ENCODE results near the gene MPZL3. TPM values are rescaled to one million over a fixed set of nuclear protein-coding genes. Genes with fewer than 3 reads are reported as not detected.

Gene MPZL3
- total RNA-seq, 6 donors from 2014 or later = 2.3 to 27.7 (median 10.4) TPM

GRCh38 chr11:118236170-118236569 is 16.0 kb downstream of the MPZL3 start:
- Histone ChIP-seq H3K27ac (peak overlapping the region in 1 of 4 donors; percentile 18), H3K9me3 (no peaks in the 10 kb centered on the region), H3K36me3 (peaks cover 0 to 15% (median 1%) of the 10 kb centered on the region in 4 donors), H3K4me3 (no peak overlapping the region), H3K27me3 (no peaks in the 10 kb centered on the region), H3K4me1 (peaks cover 27 to 39% (median 30%) of the 10 kb centered on the region in 4 donors)
- 58 to 63% methylated on average over 2 of the region's 2 CpGs for WGBS, 2 donors
- no peak for TF ChIP-seq POLR2A (IDR thresholded peaks at IDR 0.05)
- TF ChIP-seq EP300 (IDR thresholded peaks at IDR 0.05) = no peak
- TF ChIP-seq POLR2AphosphoS5 (IDR thresholded peaks at IDR 0.05) = no peak
- TF ChIP-seq CTCF (IDR thresholded peaks at IDR 0.05) = no peak
- ATAC-seq (ENCODE audit: low FRiP score in 2 of 2) = no peak
- no peak for DNase-seq

- H3K27ac ChIP-seq = no peak overlapping the region
- 94 to 95% methylated on average over 5 of the region's 5 CpGs for WGBS, 2 donors
- H3K27me3 ChIP-seq = no peaks in the 10 kb centered on the region
- H3K4me3 ChIP-seq = no peak overlapping the region
- peaks cover 14 to 26% (median 22%) of the 10 kb centered on the region in 4 donors for H3K4me1 ChIP-seq
- no peak for ATAC-seq (ENCODE audit: low FRiP score in 2 of 2)
- TF ChIP-seq POLR2A (IDR thresholded peaks at IDR 0.05) = no peak
- no peak for TF ChIP-seq CTCF (IDR thresholded peaks at IDR 0.05)
- no peak for TF ChIP-seq EP300 (IDR thresholded peaks at IDR 0.05)
- TF ChIP-seq POLR2AphosphoS5 (IDR thresholded peaks at IDR 0.05) = no peak
- H3K36me3 ChIP-seq = peaks cover 0 to 15% (median 1%) of the 10 kb centered on the region in 4 donors
- H3K9me3 ChIP-seq = no peaks in the 10 kb centered on the region
- DNase-seq = no peak
These were observed 17.3 kb downstream of the MPZL3 start for GRCh38 chr11:118234833-118235232.

GRCh38 chr11:118233850-118234249 is 18.3 kb downstream of the MPZL3 start:
- WGBS, 2 donors = 100% methylated on average over 1 of the region's 1 CpG
- TF ChIP-seq CTCF (IDR thresholded peaks at IDR 0.05) = no peak
- TF ChIP-seq POLR2AphosphoS5 (IDR thresholded peaks at IDR 0.05) = no peak
- TF ChIP-seq POLR2A (IDR thresholded peaks at IDR 0.05) = no peak
- TF ChIP-seq EP300 (IDR thresholded peaks at IDR 0.05) = no peak
- Histone ChIP-seq H3K4me1 (peaks cover 5 to 24% (median 19%) of the 10 kb centered on the region in 4 donors), H3K27ac (peak overlapping the region in 2 of 4 donors; percentile 11 to 19), H3K9me3 (no peaks in the 10 kb centered on the region), H3K27me3 (no peaks in the 10 kb centered on the region), H3K36me3 (peaks cover 0 to 18% (median 1%) of the 10 kb centered on the region in 4 donors), H3K4me3 (no peak overlapping the region)
- DNase-seq (no peak), ATAC-seq (ENCODE audit: low FRiP score in 2 of 2) (no peak)

GRCh38 chr11:118233377-118233776 is 18.8 kb downstream of the MPZL3 start:
- 75 to 97% methylated on average over 5 of the region's 5 CpGs for WGBS, 2 donors
- peaks cover 0 to 19% (median 16%) of the 10 kb centered on the region in 4 donors for H3K4me1 ChIP-seq

More at GRCh38 chr11:118233377-118233776, 18.8 kb downstream of the MPZL3 start:
- Histone ChIP-seq H3K9me3 (no peaks in the 10 kb centered on the region), H3K27me3 (no peaks in the 10 kb centered on the region), H3K27ac (peak overlapping the region in 3 of 4 donors; percentile 0 to 32 (median 11)), H3K36me3 (peaks cover 0 to 18% (median 1%) of the 10 kb centered on the region in 4 donors), H3K4me3 (no peak overlapping the region)
- DNase-seq (no peak), ATAC-seq (ENCODE audit: low FRiP score in 2 of 2) (no peak)
- TF ChIP-seq EP300 (IDR thresholded peaks at IDR 0.05) (no peak), CTCF (IDR thresholded peaks at IDR 0.05) (no peak), POLR2AphosphoS5 (IDR thresholded peaks at IDR 0.05) (no peak), POLR2A (IDR thresholded peaks at IDR 0.05) (no peak)

All from upper lobe of left lung (tissue), 6 donors.